Activated CD4-positive, alpha-beta memory T cell treated with anti-CD3 and anti-CD28 coated beads, Interleukin-2, amount 10 ng/mL, durations not matched to agents 7 days and 5 days (primary cell): ENCODE results near the gene PSMD13. TPM values are rescaled to one million over a fixed set of nuclear protein-coding genes. Genes with fewer than 3 reads are reported as not detected.

ENCODE experiments used
- CTCF ChIA-PET: fragments of 350-600 bp; sonication (Branson Sonifier 250); formaldehyde crosslinking; loops from one replicate; lab custom pipeline; 2021; ENCODE audit warnings: antibody characterized with exemption, inconsistent platforms; lab: Charles Lee
- POLR2A ChIA-PET: fragments of 350-600 bp; sonication (Branson Sonifier 250); formaldehyde crosslinking; loops from one replicate; lab custom pipeline; 2021; ENCODE audit warnings: antibody characterized with exemption; lab: Charles Lee
- DNase-seq: peaks from one replicate; pipeline ENCODE4 v3.0.0-alpha.2; 2020
- H3K27ac Mint-ChIP-seq: one replicate; pipeline ENCODE4 v1.8.0; 2021; ENCODE audit warnings: mild to moderate bottlenecking, mixed read lengths
- H3K27me3 Mint-ChIP-seq: one replicate; pipeline ENCODE4 v1.8.0; 2021; ENCODE audit warnings: mixed read lengths
- H3K36me3 Mint-ChIP-seq: one replicate; pipeline ENCODE4 v1.8.0; 2021; ENCODE audit warnings: low read depth, mixed read lengths
- H3K4me1 Mint-ChIP-seq: one replicate; pipeline ENCODE4 v1.8.0; 2021; ENCODE audit warnings: mixed read lengths
- H3K4me3 Mint-ChIP-seq: one replicate; pipeline ENCODE4 v1.8.0; 2021; ENCODE audit warnings: mild to moderate bottlenecking, mixed read lengths
- H3K9me3 Mint-ChIP-seq: one replicate; pipeline ENCODE4 v1.8.0; 2021; ENCODE audit warnings: mixed read lengths
- total RNA-seq, 2 experiments: library from RNA; stranded (reverse); gene quantifications; one replicate each; pipeline ENCODE4 v1.2.3, GENCODE V29; 2021

Gene PSMD13
- total RNA-seq, 2 experiments from 2014 or later, result 156 to 160 TPM

GRCh38 chr11:199004-199581 is 37.7 kb upstream of the PSMD13 start:
- H3K36me3 Mint-ChIP-seq, result peaks cover 9% of the 10 kb centered on the region
- POLR2A ChIA-PET, result no interaction called here
- no peaks in the 10 kb centered on the region for H3K27me3 Mint-ChIP-seq
- peaks cover 32% of the 10 kb centered on the region for H3K4me1 Mint-ChIP-seq
- no peak overlapping the region for H3K27ac Mint-ChIP-seq
- H3K4me3 Mint-ChIP-seq, result no peak overlapping the region
- CTCF ChIA-PET, result no interaction called here
- peak; percentile 14 for DNase-seq
- no peaks in the 10 kb centered on the region for H3K9me3 Mint-ChIP-seq

DNA sequence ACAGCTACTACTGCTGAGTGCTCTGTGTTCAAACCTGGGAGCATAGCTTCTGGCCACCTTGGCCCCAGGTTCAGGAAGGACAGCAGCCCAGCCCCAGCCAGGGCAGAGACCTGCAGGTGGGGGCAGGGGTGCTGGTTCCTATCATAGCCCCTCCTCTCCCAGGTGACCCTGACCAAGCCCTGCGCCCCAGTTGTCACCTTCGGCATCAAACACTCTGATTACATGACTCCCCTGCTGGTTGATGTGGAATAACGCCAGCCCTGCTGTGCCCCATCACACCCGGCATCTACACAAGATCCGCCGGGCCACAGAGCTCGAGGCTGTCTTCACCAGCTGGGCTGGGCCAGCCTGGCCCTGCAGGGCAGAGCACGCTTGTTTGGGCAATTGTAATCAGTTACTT is 37.0 kb upstream of the PSMD13 start:
- peaks cover 10% of the 10 kb centered on the region for H3K36me3 Mint-ChIP-seq
- ChIA-PET CTCF (no interaction called here), POLR2A (no interaction called here)
- no peaks in the 10 kb centered on the region for H3K27me3 Mint-ChIP-seq
- H3K9me3 Mint-ChIP-seq, result no peaks in the 10 kb centered on the region
- no peak overlapping the region for H3K4me3 Mint-ChIP-seq
- H3K4me1 Mint-ChIP-seq, result peaks cover 35% of the 10 kb centered on the region
- no peak overlapping the region for H3K27ac Mint-ChIP-seq
- DNase-seq, result peak; percentile 16

DNA sequence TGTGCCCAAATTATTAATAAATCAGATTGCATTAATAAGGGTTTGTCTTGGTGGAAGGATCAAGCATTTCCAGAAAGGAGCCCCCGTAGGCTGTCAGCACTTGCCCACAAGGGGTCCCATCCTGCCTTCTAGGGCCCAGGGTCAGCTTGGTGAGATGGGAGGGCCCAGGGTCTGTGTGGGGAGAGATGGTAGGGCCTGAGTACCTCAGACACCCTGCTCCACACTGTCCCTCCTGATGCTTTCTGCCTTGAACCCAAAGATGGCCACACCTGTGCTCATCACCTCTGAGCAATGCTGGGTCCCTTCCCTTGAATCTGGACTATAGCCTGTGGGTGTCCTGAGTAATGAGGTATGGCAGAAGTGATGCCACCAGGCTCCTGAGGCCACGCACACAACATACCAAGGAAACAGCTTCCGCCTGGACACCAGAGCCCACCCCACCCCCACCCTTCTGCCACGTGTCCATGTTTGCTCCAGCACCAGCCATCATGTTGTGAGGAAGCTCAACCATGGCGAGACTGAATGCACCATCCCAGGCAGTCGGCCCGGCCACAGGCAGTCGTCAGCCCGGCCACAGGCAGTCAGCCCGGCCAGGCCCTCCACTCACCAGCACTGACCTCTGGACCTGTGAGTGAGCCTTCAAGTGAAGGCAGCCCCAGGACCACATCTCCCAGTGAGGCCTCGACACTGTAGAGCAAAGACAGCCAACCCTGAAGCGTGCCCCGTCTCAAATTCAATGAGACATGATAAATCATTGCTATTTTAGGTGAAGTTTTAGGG is 36.4 kb upstream of the PSMD13 start:
- Mint-ChIP-seq H3K27me3 (no peaks in the 10 kb centered on the region), H3K36me3 (peaks cover 10% of the 10 kb centered on the region), H3K4me1 (peaks cover 39% of the 10 kb centered on the region), H3K27ac (peak overlapping the region; percentile 2), H3K4me3 (no peak overlapping the region), H3K9me3 (no peaks in the 10 kb centered on the region)
- ChIA-PET CTCF (no interaction called here), POLR2A (no interaction called here)
- peak; percentile 14 for DNase-seq

- POLR2A ChIA-PET, result no interaction called here
- CTCF ChIA-PET, result no interaction called here
- no peaks in the 10 kb centered on the region for H3K9me3 Mint-ChIP-seq
- DNase-seq, result peak; percentile 7
- peak overlapping the region; percentile 15 for H3K4me3 Mint-ChIP-seq
- H3K4me1 Mint-ChIP-seq, result peaks cover 46% of the 10 kb centered on the region
- peak overlapping the region; percentile 78 for H3K27ac Mint-ChIP-seq
- peaks cover 17% of the 10 kb centered on the region for H3K36me3 Mint-ChIP-seq
- no peaks in the 10 kb centered on the region for H3K27me3 Mint-ChIP-seq
These were observed 34.8 kb upstream of the PSMD13 start for GRCh38 chr11:201966-202365.

DNA sequence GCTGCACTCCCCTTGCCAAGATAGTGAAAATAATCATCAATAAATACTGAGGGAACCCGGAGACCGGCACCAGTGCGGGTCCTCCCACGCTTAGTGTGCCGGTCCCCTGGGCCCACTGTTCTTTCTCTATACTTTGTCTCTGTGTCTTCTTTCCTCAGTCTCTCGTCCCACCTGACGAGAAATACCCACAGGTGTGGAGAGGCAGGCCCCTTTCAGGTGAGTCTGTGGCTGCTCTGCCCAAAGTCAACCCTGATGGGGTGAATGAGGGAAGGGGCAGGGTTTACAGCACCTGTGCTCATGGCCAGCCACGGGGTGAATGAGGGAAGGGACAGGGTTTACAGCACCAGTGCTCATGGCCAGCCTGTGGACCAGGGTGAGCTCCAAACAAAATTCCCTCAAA is 34.3 kb upstream of the PSMD13 start:
- Mint-ChIP-seq H3K9me3 (no peaks in the 10 kb centered on the region), H3K4me3 (peak overlapping the region; percentile 15), H3K36me3 (peaks cover 21% of the 10 kb centered on the region), H3K27me3 (no peaks in the 10 kb centered on the region), H3K4me1 (peaks cover 46% of the 10 kb centered on the region), H3K27ac (peak overlapping the region; percentile 78)
- ChIA-PET CTCF (no interaction called here), POLR2A (no interaction called here)
- peak; percentile 15 for DNase-seq

GRCh38 chr11:203056-203944 is 33.5 kb upstream of the PSMD13 start:
- H3K36me3 Mint-ChIP-seq, result peaks cover 29% of the 10 kb centered on the region
- no peaks in the 10 kb centered on the region for H3K9me3 Mint-ChIP-seq
- peaks cover 46% of the 10 kb centered on the region for H3K4me1 Mint-ChIP-seq
- no peak overlapping the region for H3K27ac Mint-ChIP-seq
- H3K4me3 Mint-ChIP-seq, result no peak overlapping the region
- CTCF ChIA-PET, result no interaction called here
- H3K27me3 Mint-ChIP-seq, result no peaks in the 10 kb centered on the region
- peak; percentile 11 for DNase-seq
- POLR2A ChIA-PET, result no interaction called here

DNA sequence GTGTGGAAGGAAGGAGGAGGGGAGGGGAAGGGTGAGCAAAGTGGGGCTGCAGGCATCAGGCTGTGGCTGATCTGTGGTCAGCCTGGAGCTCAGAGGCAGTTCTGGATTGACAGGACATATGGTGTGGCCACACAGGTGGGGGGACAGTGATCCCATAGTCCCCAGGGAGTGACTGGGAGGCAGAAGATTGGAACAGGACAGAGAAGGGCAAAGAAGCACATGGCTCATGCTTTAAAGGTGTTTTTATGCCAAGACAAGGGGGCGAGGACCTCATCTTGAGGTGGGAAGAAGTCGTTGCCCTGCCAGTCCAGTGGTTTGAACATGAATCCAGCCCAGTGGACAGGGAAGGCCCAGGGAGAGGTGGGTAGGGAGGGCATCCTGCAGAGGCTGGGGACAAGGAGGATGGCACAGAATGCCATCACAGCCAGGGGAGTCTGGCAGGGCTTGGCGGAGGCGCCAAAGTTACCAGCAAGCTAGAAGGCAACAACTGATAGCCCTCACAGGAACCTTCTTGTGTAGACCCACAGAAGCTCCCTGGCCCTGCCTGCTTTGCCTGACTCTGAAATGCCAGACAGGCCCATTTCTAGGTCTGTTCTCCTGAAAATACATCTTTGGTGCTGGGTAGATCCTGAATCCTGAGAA is 32.7 kb upstream of the PSMD13 start:
- H3K9me3 Mint-ChIP-seq, result no peaks in the 10 kb centered on the region
- no peaks in the 10 kb centered on the region for H3K27me3 Mint-ChIP-seq
- no peak overlapping the region for H3K4me3 Mint-ChIP-seq
- H3K27ac Mint-ChIP-seq, result peak overlapping the region; percentile 33
- POLR2A ChIA-PET, result interaction anchor here (1.6 kb wide), 1 partner anchor 33 kb away, joined by 5 read pairs; the partner anchor contains the start of genes PSMD13 and SIRT3
- peaks cover 32% of the 10 kb centered on the region for H3K36me3 Mint-ChIP-seq
- peak; percentile 13 for DNase-seq
- peaks cover 47% of the 10 kb centered on the region for H3K4me1 Mint-ChIP-seq
- CTCF ChIA-PET, result no interaction called here

GRCh38 chr11:204587-205109 is 32.1 kb upstream of the PSMD13 start:
- no peak overlapping the region for H3K27ac Mint-ChIP-seq
- no peaks in the 10 kb centered on the region for H3K27me3 Mint-ChIP-seq
- CTCF ChIA-PET, result no interaction called here
- POLR2A ChIA-PET, result interaction anchor here (1.6 kb wide), 1 partner anchor 32 kb away, joined by 5 read pairs; the partner anchor contains the start of genes PSMD13 and SIRT3
- H3K4me1 Mint-ChIP-seq, result peaks cover 51% of the 10 kb centered on the region
- peaks cover 37% of the 10 kb centered on the region for H3K36me3 Mint-ChIP-seq
- no peaks in the 10 kb centered on the region for H3K9me3 Mint-ChIP-seq
- no peak overlapping the region for H3K4me3 Mint-ChIP-seq
- DNase-seq, result peak; percentile 15

- no peaks in the 10 kb centered on the region for H3K9me3 Mint-ChIP-seq
- H3K27me3 Mint-ChIP-seq, result no peaks in the 10 kb centered on the region
- H3K36me3 Mint-ChIP-seq, result peaks cover 44% of the 10 kb centered on the region
- peak; percentile 14 for DNase-seq
- peak overlapping the region; percentile 96 for H3K4me3 Mint-ChIP-seq
- H3K27ac Mint-ChIP-seq, result peak overlapping the region; percentile 95
- ChIA-PET POLR2A (interaction anchor here (0.6 to 4.4 kb wide), 4 partner anchors 32 to 111 kb away, joined by 3 to 27 read pairs (median 8); partner anchors contain the start of genes PSMD13 and SIRT3), CTCF (no interaction called here)
- peaks cover 59% of the 10 kb centered on the region for H3K4me1 Mint-ChIP-seq
These were observed 31.4 kb upstream of the PSMD13 start for GRCh38 chr11:205221-206001.

DNA sequence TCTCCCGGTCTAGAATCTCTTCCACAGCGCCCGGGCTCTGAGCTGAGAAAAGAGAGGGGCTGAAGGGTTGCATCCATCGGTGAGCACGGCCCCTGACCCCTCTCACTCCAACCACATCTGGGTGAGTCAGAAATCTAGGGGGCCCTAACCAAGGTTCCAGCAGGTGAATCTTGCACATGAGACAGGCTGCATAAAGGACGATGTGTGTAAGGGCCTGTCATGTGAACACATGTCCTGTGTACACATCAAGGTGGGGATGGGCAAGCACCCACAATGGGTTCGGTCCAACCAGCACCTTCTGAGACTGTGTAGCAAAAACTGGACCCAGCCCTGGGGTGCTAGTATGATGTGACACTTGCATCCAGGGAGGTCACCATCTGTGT is 30.8 kb upstream of the PSMD13 start:
- ChIA-PET POLR2A (interaction anchor here (0.6 to 4.4 kb wide), 14 partner anchors 9 to 370 kb away, joined by 3 to 51 read pairs (median 13); partner anchors contain the start of genes PHRF1, PSMD13, PTDSS2 and RNH1), CTCF (interaction anchor here (1.5 to 2.5 kb wide), 3 partner anchors 111 to 313 kb away, joined by 4 to 7 read pairs (median 6); no protein-coding TSS in a partner anchor)
- Mint-ChIP-seq H3K9me3 (no peaks in the 10 kb centered on the region), H3K36me3 (peaks cover 48% of the 10 kb centered on the region), H3K27me3 (no peaks in the 10 kb centered on the region), H3K4me3 (peak overlapping the region; percentile 96), H3K27ac (peak overlapping the region; percentile 95), H3K4me1 (peaks cover 62% of the 10 kb centered on the region)
- peak; percentile 15 for DNase-seq

- peaks cover 62% of the 10 kb centered on the region for H3K4me1 Mint-ChIP-seq
- peak overlapping the region; percentile 100 for H3K27ac Mint-ChIP-seq
- POLR2A ChIA-PET, result interaction anchor here (0.6 to 4.4 kb wide), 28 partner anchors 9 to 487 kb away, joined by 3 to 51 read pairs (median 5); partner anchors contain the start of genes HRAS, IFITM2, IFITM5 and PHRF1
- H3K4me3 Mint-ChIP-seq, result peak overlapping the region; percentile 96
- CTCF ChIA-PET, result interaction anchor here (0.8 to 2.5 kb wide), 13 partner anchors 10 to 312 kb away, joined by 3 to 9 read pairs (median 5); partner anchors contain the start of genes PSMD13, PTDSS2 and RNH1
- H3K36me3 Mint-ChIP-seq, result peaks cover 55% of the 10 kb centered on the region
- peak; percentile 36 for DNase-seq
- H3K27me3 Mint-ChIP-seq, result no peaks in the 10 kb centered on the region
- H3K9me3 Mint-ChIP-seq, result no peaks in the 10 kb centered on the region
These were observed 30.1 kb upstream of the PSMD13 start for GRCh38 chr11:206526-207207.
